Pulmonary artery endothelial cell (primary cell): ENCODE measurements around the gene CASP7. TPM values are rescaled to one million over a fixed set of nuclear protein-coding genes. Genes with fewer than 3 reads are reported as not detected.

Experiments used
- DNase-seq: peaks from one replicate; pipeline ENCODE4 v3.0.0-alpha.2; 2011; ENCODE audit warnings: low read depth, low spot score
- total RNA-seq: library from RNA; depleted of rRNA; stranded (reverse); fragments of >200 nt; gene quantifications from 2 replicates; pipeline ENCODE4 v1.2.3, GENCODE V29; 2014

The CASP7 gene
- total RNA-seq, 1 donor from 2014 or later, result 67.4 TPM

DNA sequence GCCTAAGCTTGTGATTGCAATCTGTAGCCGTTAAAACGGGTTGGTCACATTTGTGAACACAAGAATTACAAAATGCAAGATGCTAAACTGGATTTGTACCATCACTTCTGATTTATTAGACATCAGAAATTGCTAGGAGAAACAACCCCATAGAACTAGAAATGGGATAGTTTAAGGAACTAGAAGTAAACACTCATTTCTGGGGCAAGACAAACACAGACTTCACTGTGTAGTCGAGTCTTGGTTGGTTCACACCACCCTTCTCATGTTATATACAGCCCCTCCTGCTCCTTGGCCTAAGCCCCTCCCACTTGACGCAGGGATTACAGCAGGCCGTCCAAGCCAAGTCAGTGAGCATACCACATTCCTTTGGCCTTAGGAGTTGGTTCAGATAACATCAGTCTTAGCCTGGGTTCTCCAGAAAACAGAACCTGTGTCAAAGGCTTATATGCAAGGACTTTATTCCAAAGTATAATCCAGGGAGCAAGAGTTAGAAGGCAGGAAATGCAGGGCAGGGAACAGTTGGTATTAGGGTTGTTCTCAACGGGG lies 13.8 kb upstream of the CASP7 start:
- DNase-seq, result no peak

DNA sequence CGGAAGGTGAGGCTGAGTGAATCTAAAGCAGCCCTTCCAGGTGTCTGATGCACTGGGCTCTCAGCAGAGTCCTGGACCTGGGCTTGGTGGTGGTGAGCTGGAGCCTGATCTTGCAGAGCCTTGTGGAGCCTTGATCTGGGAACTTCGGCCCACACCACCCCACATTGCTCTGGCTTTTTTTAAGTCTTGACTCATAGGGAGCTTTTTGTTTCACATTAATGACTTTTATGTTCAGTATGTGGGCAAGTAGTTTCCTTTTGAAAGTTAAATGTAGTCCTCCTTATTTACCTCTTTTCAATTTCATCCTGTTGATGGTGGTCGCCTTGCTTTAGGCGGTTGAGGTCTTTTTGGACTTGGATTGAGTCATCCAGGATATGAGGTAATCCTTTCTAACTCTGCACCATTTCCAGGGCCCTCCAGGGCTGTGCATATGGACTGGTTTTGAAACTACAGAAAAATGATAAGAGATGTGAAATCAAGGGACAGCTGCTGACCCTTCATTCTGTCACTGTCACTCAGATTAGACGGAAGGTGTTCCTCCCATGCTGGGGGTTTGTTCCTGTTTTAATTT lies 12.9 kb upstream of the CASP7 start:
- no peak for DNase-seq

DNA sequence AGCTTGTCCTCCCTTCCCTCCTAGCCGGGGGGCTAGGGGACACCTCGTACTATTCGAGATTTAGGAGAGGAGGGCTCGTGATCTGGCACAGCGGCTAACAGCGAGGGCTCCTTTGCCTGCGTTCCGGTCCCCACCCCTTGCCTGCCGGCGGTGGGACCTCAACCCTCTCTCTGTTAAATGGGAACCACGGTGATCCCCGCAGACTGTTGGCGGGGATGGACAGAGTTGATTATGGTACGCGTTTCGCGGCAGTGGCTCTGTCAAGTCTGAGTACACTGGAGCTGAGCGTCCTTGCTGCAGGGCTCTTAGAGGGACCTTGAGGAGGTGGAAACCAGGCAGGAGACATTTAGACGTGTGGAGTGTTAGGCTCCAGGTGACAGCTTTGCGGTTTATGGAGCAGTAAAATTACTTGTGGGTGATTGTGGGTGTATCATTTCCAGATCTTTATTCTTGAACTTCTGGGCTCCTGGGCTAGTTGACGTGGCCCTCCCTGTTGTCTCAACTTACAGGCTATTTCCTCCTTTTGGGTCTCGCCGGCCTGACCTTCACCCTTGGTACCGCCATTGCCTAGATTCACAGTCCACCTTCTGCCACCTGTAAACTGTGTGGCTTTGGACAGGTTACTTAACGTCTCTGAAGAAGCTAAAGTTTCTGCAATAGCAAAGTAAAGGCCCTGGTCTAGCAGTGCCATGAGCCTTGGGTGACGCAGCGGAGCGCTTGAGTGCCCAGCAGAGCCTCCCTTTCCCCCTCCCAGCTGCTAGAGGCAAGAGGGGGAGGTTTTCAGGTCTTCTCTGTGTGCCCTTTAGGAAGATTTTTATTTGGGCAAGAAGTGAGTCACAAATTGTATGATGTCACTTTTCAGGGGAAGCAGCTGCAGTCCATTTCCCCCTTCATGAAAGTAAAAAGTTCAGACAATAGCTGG lies 739 bp downstream of the CASP7 start:
- peak; percentile 65 for DNase-seq

DNA sequence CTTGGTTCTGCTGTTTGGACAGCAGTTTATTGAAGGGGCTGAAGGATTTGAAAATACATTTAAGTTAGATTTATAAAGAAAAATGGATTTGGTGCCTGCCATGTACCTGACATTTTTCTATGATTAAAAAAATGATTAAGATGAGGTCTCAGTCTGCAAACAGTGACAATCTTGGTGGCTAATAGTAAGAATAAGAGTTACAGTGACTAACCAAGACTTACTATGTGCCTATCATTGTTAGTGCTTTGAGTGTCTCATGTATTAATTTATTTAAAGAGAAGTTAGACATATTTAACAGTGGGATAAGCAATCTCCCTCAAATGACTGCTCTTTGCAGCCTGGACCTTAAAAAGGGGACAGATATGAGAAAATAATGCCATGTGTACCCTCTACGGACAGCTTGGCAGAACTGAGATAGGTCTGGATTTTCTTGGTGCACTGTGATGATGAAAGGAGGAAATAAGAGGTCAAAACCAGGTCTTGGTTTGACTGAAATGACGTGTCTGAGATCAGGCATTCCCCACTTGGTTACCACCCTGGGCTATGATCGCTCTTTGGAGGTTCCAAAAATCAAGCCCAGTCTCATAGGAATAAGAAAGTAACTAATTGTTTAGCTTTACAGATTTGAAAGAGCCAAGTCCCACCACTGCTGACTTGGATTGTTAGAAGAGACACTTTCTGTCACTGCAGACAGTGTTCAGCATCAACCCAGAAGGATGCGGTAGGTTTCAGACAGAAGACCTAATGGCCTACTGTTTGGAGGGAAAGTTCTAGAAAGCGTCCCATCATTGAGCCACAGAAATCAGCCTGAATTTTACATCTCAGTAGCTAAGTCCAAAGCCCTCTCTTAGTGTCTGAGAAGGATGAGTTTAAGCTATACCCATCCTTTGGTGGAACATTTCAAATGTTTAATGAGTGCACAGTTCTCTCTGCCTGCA lies 2.1 kb downstream of the CASP7 start:
- DNase-seq, result no peak

DNA sequence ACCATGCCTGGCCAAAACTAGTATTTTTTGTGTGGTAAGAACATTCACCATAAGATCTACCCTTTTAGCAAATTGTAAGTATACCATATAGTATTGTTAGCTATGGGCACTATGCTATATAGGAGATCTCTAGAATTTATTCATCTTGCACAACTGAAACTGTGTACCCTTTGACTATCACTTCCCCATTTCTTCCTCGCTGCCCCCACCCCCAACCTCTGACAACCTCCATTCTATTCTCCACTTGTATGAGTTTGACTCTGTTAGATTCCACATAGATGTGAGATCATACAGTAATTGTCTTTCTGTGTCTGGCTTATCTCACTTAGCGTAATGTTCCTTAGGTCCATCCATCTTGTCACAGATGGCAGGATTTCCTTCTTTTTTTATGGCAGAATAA lies 3.6 kb downstream of the CASP7 start:
- no peak for DNase-seq

DNA sequence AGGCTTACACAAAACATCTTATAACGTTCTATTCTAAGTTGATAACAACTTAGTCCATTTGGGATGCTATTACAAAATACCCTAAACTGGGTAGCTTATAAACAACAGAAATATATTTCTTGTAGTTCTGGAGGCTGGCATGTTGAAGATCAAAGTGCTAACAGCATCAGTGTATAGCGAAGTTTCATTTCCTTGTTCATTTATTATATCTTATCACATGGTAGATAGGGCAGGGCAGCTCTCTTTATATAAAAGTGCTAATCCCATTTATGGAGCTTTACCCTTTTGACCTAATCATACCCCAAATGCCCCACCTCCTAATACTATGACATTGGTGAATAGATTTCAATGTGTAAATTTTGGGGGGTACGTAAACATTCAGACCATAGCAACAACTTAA lies 6.3 kb downstream of the CASP7 start:
- no peak for DNase-seq

DNA sequence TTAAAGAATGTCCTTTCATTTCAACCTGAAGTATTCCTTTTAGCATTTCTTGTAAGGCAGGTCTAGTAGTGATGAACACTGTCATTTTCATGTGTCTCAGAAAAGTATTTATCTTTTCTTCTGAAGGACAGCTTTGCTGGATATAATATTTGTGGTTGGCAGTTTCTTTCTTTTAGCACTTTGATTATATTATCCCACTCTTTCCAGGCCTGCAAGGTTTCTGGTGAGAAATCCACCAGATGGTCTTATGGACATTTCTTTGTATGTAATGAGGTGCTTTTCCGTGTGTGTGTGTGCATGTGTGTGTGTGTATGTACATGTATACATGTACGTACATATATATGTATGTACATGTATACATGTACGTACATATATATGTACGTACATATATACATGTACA lies 7.3 kb downstream of the CASP7 start:
- no peak for DNase-seq

DNA sequence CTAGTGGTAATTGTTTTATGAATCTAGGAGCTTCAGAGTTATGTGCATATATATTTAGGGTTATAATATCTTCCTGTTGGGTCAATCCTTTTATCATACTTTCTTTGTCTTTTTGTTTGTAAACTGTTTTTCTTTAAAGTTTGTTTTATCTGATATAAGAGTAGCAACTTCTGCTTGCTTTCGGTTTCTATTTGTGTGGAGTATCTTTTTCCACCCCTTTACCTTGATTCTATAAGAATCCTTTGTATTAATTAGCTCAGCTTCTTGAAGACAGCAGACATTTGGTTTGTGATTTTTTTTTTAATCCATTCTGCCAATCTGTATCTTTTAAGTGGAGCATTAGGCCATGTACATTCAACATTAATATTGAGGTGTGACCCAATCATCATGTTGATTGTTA lies 9.3 kb downstream of the CASP7 start:
- no peak for DNase-seq

DNA sequence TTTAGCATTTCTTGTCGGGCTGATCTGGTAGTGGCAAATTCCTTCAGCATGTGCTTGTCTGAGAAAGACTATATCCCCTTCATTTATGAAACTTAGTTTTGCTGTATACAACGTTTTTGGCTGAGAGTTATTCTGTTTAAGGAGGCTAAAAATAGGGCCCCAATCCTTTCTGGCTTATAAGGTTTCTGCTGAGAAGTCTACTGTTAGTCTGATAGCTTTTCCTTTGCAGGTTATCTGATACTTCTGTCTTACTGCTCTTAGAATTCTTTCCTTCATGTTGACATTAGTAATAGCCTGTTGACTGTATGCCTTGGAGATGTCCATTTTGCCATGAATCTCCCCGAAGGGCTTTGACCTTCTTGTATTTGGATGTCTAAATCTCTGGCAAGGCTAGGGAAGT lies 9.9 kb downstream of the CASP7 start:
- DNase-seq, result no peak

DNA sequence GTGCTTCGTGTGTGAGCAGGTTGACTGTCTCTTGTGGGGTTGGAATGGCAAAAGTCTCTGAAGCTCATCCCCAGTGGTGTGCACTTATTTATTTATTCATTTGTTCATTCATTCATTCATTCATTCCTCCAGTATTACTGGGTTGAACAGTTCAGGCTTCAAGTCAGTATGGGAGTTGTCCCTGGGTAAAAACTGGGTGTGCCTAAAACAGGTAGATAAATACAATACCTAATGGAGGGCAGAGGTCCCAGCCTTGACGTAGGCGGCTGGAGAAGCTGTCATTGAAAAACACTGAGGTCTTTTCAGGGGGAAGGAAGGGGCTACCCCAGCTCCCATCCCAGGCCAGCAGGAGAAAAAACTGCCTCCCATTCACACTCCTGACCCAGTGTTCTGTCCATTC lies 11.0 kb downstream of the CASP7 start:
- no peak for DNase-seq

DNA sequence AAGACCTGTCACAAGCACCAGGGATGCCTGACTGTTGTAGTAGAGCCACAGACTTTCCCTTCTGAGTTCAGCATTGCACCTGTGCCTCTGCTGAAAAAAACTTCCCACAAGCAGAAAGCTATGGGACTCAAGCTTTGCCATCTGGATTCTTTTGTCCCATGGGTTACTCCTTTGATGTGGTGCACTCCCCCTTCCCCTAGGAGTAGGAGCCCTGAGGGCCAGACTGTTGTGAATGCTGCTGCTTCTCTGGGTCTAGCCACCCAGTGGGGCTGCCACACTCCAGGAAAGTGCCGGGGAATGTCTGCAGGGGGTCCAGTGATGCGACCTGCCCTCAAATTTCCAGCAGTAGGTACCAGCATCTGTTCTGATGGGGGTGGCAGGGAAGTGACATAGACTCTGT lies 11.7 kb downstream of the CASP7 start:
- DNase-seq, result no peak

DNA sequence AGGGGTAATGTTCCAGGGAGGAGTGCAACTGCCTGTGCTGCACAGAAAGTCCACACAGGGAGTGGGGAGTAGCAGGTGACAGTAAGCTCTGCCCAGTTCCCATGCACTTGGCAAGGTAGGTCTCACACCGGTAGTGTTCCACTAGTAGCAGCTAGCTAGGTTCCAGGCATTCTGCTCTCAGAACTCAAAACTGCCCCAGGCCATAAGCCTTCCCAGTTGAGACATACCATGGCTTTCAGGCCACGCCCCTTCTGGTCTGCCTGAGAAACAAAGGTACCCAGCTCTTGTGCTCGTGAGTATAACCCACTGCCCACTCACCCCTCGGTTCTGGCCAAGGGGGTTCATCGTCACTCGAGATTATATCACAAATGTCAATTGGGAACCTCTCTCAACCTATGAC lies 12.6 kb downstream of the CASP7 start:
- no peak for DNase-seq

DNA sequence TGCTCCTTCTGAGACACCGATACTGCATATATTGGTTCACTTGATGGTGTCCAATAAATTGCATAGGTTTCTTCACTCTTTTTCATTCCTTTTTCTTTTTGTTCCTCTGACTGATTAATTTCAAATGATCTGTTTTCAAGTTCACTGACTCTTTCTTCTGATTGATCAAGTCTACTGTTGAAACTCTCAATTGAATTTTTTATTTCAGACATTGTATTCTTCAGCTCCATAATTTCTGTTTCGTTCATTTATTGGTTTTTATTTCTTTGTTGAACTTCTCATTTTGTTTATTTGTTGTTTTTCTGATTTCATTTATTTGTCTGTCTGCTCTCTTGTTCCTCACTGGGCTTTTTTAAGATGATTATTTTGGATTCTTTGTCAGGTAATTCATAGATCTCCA lies 13.6 kb downstream of the CASP7 start:
- DNase-seq, result no peak

DNA sequence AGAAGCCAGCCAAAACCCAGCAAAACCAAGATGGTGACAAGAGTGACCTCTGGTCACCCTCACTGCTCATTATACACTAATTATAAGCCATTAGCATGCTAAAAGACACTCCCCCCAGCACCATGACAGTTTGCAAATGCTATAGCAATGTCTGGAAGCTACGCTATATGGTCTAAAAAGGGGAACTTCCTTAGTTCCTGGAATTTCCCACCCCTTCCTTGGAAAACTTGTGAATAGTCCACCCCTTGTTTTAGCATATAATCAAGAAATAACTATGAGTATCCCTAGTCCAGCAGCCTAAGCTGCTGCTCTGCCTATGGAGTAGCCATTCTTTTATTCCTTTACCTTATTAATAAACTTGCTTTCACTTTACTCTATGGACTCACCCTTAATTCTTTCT lies 16.0 kb downstream of the CASP7 start:
- no peak for DNase-seq

DNA sequence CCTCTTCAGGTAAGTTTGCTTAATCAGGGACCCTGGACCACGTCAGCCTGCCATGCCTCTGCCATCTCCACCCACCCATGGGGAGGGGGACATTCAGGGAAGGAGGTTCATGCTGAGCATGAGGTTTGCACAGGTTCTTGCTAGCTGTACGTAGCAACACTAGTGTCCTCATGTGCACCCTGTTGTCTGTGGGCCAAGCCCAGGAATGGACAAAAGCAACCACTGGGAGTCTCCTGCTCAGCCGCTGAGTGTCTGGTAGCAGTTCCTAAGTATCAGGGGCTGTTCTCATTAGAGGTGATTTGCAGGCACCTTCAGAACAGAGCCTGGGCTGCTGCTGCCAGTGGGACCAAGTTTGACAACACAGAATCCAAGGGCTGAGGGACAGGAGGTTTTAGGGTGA lies 17.9 kb downstream of the CASP7 start:
- DNase-seq, result no peak

DNA sequence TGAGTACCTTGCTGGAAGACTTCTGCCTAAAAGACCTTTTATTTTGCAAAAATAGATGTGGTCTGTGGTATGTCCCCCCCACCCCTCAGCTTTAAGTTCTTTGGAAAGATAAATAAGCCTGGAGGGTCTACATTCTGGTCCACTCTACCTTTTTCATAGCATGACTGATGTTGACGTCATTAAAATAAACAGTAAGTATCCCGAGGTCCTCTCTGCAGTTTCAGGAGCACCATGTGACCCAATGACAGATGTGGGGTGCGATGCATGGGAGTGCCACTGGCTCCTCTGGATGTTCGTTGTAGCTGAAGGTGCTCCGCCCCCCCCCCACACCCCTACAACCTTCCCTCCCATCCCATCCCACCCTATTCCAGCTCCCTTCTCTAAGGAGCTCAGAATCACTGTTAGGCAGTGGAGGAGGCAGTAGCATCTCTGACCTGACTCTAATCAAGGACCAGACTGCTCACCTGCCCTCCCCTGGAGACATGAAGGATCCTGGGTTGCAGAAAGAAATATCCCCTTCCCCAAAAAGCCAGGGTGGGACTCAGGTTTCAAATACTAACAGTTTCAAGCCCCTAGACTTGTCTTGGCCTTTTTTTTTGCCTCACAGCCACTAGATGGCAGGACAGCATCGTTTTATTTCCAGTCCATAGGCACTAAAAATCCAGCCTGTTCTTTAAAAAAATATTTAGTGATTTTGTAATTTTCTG lies 25.1 kb downstream of the CASP7 start:
- DNase-seq, result peak; percentile 10

DNA sequence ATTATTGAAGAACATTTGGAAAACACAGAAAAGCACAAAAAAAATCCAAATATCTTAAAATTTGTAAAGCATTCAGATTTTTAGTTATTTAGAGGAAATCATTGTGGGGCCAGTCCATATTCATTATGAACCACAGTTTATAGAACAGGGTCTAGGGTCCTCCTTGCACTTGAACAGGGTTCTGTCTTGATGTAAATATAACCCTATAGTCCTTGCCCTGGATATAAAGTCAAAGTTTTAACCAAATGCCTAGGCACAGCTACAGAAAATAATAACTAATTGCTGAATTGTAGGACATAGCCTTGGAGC lies 25.6 kb downstream of the CASP7 start:
- no peak for DNase-seq

DNA sequence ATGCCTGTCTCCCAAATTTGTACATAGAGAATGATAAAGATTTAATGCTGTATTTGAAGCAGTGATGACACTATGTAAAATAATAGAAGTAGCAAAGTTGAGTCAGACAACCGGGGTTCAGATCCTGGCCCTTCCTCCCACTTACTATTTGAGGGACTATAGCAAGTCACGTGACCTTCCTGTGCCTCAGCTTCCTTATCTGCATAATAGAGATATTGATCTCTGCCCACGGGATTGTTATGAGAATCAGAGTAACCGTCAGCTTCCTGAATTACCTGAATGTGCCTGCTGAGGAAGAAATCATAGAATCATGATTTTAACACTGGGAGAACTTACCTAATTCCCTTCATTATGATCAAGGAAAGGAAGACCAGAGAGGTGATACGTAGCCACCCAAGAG lies 26.9 kb downstream of the CASP7 start:
- no peak for DNase-seq

DNA sequence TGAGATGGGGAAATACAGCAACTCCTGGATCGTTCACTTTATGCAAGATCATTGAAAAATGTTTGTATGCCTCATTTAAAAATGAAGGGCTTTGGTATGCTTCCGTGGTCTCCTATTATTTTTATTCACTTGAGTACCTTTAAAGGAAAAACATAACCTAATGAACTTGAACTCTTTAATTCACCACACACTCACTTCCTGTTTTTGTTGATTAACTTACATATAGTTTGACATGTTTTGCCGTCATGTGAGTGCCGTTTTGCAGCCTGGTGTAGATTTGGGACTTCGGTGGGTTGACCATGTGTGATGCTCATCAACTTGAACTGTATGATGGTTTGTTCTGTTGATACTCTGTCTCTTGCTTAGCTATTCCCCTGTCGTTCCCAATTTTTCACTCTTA lies 28.9 kb downstream of the CASP7 start:
- no peak for DNase-seq

DNA sequence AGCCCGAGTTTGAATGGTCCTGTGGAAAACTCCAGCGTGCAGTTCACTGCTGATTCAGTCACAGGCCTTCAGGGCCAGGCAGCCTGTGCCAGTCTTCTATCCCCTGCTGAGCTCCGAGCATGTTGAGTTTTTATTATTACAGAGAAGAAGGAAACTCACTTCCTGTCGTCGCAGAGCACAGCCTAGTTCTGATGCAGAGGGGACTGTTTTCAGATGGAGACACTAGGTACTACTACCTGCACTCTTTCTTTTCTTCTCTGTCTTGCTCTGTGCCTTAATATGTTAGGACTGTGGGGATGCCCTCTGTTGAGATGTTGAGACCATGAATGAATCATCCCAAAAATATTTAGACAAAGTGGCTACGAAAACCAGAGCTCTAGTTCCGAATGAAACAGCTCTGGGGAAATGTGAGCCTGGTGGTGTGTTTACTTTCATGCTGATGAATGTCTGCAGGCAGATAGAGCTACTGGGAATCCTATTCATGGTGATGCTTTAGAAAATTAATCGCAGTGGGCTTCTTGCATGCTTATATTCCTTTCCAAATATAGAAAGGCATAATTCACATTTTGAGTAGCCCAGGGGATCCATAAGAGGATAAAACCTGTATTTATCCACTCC lies 29.6 kb downstream of the CASP7 start:
- no peak for DNase-seq

DNA sequence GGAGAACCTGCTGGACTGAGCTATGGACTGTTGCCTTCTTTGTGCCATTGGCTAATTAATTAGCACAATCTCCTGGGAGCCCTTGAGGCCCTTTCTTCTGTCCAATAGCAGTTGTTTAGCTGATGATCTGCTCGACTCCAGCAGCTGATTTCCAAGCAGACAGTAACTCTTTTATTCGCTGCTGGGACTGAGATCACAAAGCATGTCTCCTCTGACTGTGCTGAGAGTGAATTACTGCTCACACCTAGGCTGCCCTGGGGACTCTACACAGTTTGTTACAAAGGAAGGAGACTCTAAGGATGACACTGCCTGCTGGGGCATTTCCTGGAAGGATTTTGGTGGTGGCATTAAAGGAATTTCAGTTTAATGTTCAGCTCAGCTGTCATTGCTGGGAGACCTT lies 31.4 kb downstream of the CASP7 start:
- DNase-seq, result no peak
